NCI-H2196 (cell line): ENCODE data around the gene MBTPS1.

Source experiments
- DNase-seq: peaks from one replicate; lab custom pipeline; 2025; ENCODE audit not compliant: unreplicated experiment; lab: John Stamatoyannopoulos, UW

The MBTPS1 gene

GRCh38 chr16:84014570-84015327, 102.0 kb downstream of the MBTPS1 start:
- no peak for DNase-seq

DNA sequence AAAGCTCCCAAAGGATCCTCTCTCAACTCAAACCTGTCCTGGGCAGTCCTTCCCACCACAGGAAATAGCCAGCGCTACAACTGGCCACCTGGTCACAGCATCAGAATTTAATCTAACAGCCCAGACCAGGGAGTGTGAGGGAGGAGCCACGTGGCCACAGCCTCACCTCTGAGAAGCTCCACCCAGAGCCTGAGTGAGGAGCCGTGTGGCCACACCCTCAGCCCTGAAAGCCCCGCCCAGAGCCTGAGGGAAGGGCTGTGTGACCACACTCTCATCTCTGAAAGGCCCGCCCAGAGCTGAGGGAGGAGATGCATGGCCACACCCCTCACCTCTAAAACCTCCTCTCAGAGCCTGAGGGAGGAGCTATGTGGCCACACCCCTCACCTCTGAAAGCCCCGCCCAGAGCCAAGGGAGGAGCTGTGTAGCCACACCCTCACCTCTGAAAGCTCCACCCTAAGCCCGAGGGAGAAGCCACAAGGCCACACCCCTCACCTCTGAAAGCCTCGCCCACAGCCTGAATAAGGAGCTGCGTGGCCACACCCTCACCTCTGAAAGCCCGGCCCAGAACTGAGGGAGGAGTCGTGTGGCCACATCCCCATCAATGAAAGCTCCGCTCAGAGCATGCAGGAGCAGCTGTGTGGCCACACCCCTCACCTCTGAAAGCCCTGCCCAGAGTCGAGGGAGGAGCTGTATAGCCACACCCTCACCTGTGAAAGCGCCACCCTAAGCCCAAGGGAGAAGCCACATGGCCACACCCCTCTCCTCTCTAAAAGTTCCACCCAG, 102.8 kb downstream of the MBTPS1 start:
- DNase-seq: peak; percentile 93

DNA sequence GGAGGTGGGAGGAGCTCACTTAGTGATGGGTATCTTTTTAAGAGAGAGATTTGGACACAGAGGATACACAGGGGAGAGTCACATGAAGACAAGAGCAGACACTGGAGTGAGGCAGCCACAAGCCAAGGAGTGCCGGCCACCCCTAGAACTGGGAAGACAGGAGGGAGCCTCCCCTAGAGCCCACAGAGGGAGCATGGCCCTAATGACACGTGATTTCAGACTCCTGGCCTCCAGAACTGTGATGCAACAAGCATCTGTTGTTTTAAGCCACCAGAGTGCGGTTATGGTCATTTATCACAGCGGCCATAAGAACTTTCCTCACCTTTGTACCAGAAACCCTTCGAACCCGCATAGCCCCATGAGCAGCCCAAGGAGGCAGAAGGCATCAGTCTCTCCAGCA, 107.5 kb downstream of the MBTPS1 start:
- DNase-seq: no peak

GRCh38 chr16:84007965-84008364, 108.8 kb downstream of the MBTPS1 start:
- DNase-seq: no peak

DNA sequence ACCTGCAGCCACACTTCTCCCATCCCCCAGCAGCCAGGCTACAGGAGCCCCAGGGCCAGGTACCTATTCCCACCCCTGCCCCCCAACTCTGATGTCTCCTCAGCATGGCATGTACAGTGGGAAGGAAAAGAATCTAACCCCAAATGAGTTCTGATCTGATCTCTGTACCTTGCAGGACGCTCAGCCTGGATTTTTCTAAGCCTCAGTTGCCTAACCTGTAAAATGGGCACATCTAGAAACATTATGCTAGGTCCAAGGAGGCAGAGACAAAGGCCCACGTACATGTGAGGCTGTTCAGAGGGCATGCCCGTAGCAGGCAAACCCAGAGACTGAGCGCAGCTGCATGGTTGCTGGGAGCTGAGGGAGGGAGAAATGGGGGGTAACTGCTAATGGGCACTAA, 109.2 kb downstream of the MBTPS1 start:
- no peak for DNase-seq

GRCh38 chr16:84005391-84005790, 111.4 kb downstream of the MBTPS1 start:
- no peak for DNase-seq

- no peak for DNase-seq
These were observed 112.3 kb downstream of the MBTPS1 start for GRCh38 chr16:84004442-84004841.
